Astrocyte (in vitro differentiated cells and primary cell): ENCODE measurements around the gene FLT1. TPM values are rescaled to one million over a fixed set of nuclear protein-coding genes. Genes with fewer than 3 reads are reported as not detected.

Source experiments
- DNase-seq: peaks from one replicate; pipeline ENCODE4 v3.0.0-alpha.2; 2010; ENCODE audit warnings: low read depth
- FAIRE-seq: peaks from 2 replicates; lab custom pipeline; 2011; peaks lifted over from hg19 to GRCh38; lab: Jason Lieb, UNC
- H2AFZ ChIP-seq: 2 replicates; pipeline ENCODE4 v1.6.0; 2012; ENCODE audit warnings: low read depth, low read length, inconsistent platforms
- H3K27ac ChIP-seq: 2 replicates; pipeline ENCODE4 v1.5.1; 2011; ENCODE audit warnings: low read depth, low read length, inconsistent platforms
- H3K27me3 ChIP-seq: 2 replicates; pipeline ENCODE4 v1.6.0; 2011; ENCODE audit warnings: low read length, inconsistent platforms; ENCODE audit not compliant: insufficient read depth
- H3K36me3 ChIP-seq: 2 replicates; pipeline ENCODE4 v1.5.1; 2011; ENCODE audit warnings: low read length, inconsistent platforms; ENCODE audit not compliant: insufficient read depth
- H3K4me1 ChIP-seq: 2 replicates; pipeline ENCODE4 v1.5.1; 2011; ENCODE audit warnings: low read length, inconsistent platforms; ENCODE audit not compliant: insufficient read depth
- H3K4me2 ChIP-seq: 2 replicates; pipeline ENCODE4 v1.6.0; 2012; ENCODE audit warnings: low read length, inconsistent platforms
- H3K4me3 ChIP-seq: 2 replicates; pipeline ENCODE4 v1.5.1; 2011; ENCODE audit warnings: low read depth, mild to moderate bottlenecking, low read length, inconsistent platforms; ENCODE audit not compliant: insufficient read depth
- H3K79me2 ChIP-seq: 2 replicates; pipeline ENCODE4 v1.6.0; 2012; ENCODE audit warnings: mild to moderate bottlenecking, low read length, inconsistent platforms; ENCODE audit not compliant: insufficient read depth
- H3K9ac ChIP-seq: 2 replicates; pipeline ENCODE4 v1.6.0; 2012; ENCODE audit warnings: mild to moderate bottlenecking, low read length, inconsistent platforms
- H3K9me3 ChIP-seq: 2 replicates; pipeline ENCODE4 v1.5.1; 2012; ENCODE audit warnings: low read depth, mild to moderate bottlenecking, low read length, inconsistent platforms; ENCODE audit not compliant: insufficient read depth
- H4K20me1 ChIP-seq: 2 replicates; pipeline ENCODE4 v1.6.0; 2012; ENCODE audit warnings: low read length, inconsistent platforms; ENCODE audit not compliant: insufficient read depth
- H3K27ac Mint-ChIP-seq: one replicate; pipeline ENCODE4 v1.8.0; 2021; ENCODE audit warnings: mild to moderate bottlenecking, mixed read lengths; ENCODE audit not compliant: unreplicated experiment
- H3K27me3 Mint-ChIP-seq: one replicate; pipeline ENCODE4 v1.8.0; 2021; ENCODE audit warnings: low read depth, mixed read lengths; ENCODE audit not compliant: unreplicated experiment
- H3K36me3 Mint-ChIP-seq: one replicate; pipeline ENCODE4 v1.8.0; 2021; ENCODE audit warnings: low read depth, mixed read lengths; ENCODE audit not compliant: unreplicated experiment
- H3K4me1 Mint-ChIP-seq: one replicate; pipeline ENCODE4 v1.8.0; 2021; ENCODE audit warnings: low read depth, mixed read lengths; ENCODE audit not compliant: unreplicated experiment
- H3K4me3 Mint-ChIP-seq: one replicate; pipeline ENCODE4 v1.8.0; 2021; ENCODE audit warnings: mild to moderate bottlenecking, moderate library complexity, mixed read lengths; ENCODE audit not compliant: unreplicated experiment
- H3K9me3 Mint-ChIP-seq: one replicate; pipeline ENCODE4 v1.8.0; 2021; ENCODE audit warnings: mild to moderate bottlenecking, mixed read lengths; ENCODE audit not compliant: unreplicated experiment
- EZH2 ChIP-seq: IDR thresholded peaks from 2 replicates; pipeline ENCODE4 v1.6.1; 2012; ENCODE audit warnings: mild to moderate bottlenecking, low read length, inconsistent platforms; ENCODE audit not compliant: insufficient read depth
- total RNA-seq: library from RNA; stranded (reverse); gene quantifications from 2 replicates; pipeline ENCODE4 v1.2.1, GENCODE V29; 2021
- TF ChIP-seq, protein P1 (sequence below): IDR thresholded peaks from 2 replicates; pipeline ENCODE4 v1.5.1; 2011; ENCODE audit warnings: low read depth, mild to moderate bottlenecking, inconsistent platforms, low read length, moderate library complexity; ENCODE audit not compliant: insufficient read depth

The FLT1 gene
- total RNA-seq, 1 donor from 2014 or later = 7.3 TPM

- FAIRE-seq (no peak), DNase-seq (no peak)
- H2AFZ ChIP-seq = no peak overlapping the region
- Mint-ChIP-seq H3K4me3 (no peak overlapping the region), H3K27me3 (no peaks in the 10 kb centered on the region), H3K9me3 (no peaks in the 10 kb centered on the region), H3K36me3 (peaks cover 2% of the 10 kb centered on the region), H3K27ac (no peak overlapping the region), H3K4me1 (peaks cover 22% of the 10 kb centered on the region)
- no peaks in the 10 kb centered on the region for H3K4me1 ChIP-seq
- H3K9ac ChIP-seq = no peak overlapping the region
- no peaks in the 10 kb centered on the region for H3K36me3 ChIP-seq
- H3K4me2 ChIP-seq = peak overlapping the region; percentile 13
- TF ChIP-seq EZH2 = no peak
- no peak overlapping the region for H3K27ac ChIP-seq
- H3K27me3 ChIP-seq = no peaks in the 10 kb centered on the region
- no peaks in the 10 kb centered on the region for H4K20me1 ChIP-seq
- no peaks in the 10 kb centered on the region for H3K79me2 ChIP-seq
- H3K9me3 ChIP-seq = no peaks in the 10 kb centered on the region
- H3K4me3 ChIP-seq = no peak overlapping the region
These were observed 27.9 kb downstream of the FLT1 start for GRCh38 chr13:28467034-28467433.

- DNase-seq = no peak
- H3K4me3 ChIP-seq = no peak overlapping the region
- Mint-ChIP-seq H3K27me3 (no peaks in the 10 kb centered on the region), H3K36me3 (peaks cover 2% of the 10 kb centered on the region), H3K27ac (no peak overlapping the region), H3K9me3 (no peaks in the 10 kb centered on the region), H3K4me3 (no peak overlapping the region), H3K4me1 (peaks cover 22% of the 10 kb centered on the region)
- no peak overlapping the region for H3K27ac ChIP-seq
- no peaks in the 10 kb centered on the region for H4K20me1 ChIP-seq
- H3K4me1 ChIP-seq = no peaks in the 10 kb centered on the region
- H3K36me3 ChIP-seq = no peaks in the 10 kb centered on the region
- no peak overlapping the region for H3K4me2 ChIP-seq
- H2AFZ ChIP-seq = no peak overlapping the region
- FAIRE-seq = no peak
- H3K79me2 ChIP-seq = no peaks in the 10 kb centered on the region
- no peak overlapping the region for H3K9ac ChIP-seq
- H3K9me3 ChIP-seq = no peaks in the 10 kb centered on the region
- peaks cover 3% of the 10 kb centered on the region for H3K27me3 ChIP-seq
- TF ChIP-seq, protein P1, sequence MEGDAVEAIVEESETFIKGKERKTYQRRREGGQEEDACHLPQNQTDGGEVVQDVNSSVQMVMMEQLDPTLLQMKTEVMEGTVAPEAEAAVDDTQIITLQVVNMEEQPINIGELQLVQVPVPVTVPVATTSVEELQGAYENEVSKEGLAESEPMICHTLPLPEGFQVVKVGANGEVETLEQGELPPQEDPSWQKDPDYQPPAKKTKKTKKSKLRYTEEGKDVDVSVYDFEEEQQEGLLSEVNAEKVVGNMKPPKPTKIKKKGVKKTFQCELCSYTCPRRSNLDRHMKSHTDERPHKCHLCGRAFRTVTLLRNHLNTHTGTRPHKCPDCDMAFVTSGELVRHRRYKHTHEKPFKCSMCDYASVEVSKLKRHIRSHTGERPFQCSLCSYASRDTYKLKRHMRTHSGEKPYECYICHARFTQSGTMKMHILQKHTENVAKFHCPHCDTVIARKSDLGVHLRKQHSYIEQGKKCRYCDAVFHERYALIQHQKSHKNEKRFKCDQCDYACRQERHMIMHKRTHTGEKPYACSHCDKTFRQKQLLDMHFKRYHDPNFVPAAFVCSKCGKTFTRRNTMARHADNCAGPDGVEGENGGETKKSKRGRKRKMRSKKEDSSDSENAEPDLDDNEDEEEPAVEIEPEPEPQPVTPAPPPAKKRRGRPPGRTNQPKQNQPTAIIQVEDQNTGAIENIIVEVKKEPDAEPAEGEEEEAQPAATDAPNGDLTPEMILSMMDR = no peak
- no peak for TF ChIP-seq EZH2
These were observed 28.8 kb downstream of the FLT1 start for GRCh38 chr13:28466151-28466550.

- H3K9me3 Mint-ChIP-seq = no peaks in the 10 kb centered on the region
- Histone ChIP-seq H3K4me3 (no peak overlapping the region), H2AFZ (no peak overlapping the region), H3K4me1 (no peaks in the 10 kb centered on the region), H3K36me3 (no peaks in the 10 kb centered on the region), H3K79me2 (no peaks in the 10 kb centered on the region), H3K9me3 (no peaks in the 10 kb centered on the region), H4K20me1 (no peaks in the 10 kb centered on the region), H3K27ac (no peak overlapping the region), H3K4me2 (no peak overlapping the region), H3K27me3 (peaks cover 4% of the 10 kb centered on the region), H3K9ac (no peak overlapping the region)
- DNase-seq (no peak), FAIRE-seq (no peak)
- no peak overlapping the region for H3K27ac Mint-ChIP-seq
- peaks cover 2% of the 10 kb centered on the region for H3K36me3 Mint-ChIP-seq
- peaks cover 22% of the 10 kb centered on the region for H3K4me1 Mint-ChIP-seq
- TF ChIP-seq, protein P1 = no peak
- no peaks in the 10 kb centered on the region for H3K27me3 Mint-ChIP-seq
- H3K4me3 Mint-ChIP-seq = no peak overlapping the region
These were observed 30.0 kb downstream of the FLT1 start for GRCh38 chr13:28464861-28465460.
